SK-N-SH treated with all-trans-retinoic acid at 6 μM for 48 hours (cell line): ENCODE results near the gene MAFB.

Experiments used
- ATAC-seq: fragments of 200-7000 bp; cut with Tn5 transposase; 3 replicates; pipeline ENCODE4 v1.9.1; 2020; ENCODE audit warnings: mild to moderate bottlenecking, moderate library complexity
- ARNTL ChIP-seq: fragments of 450-650 bp; formaldehyde crosslinking; IDR thresholded peaks from 2 replicates; pipeline ENCODE4 v1.5.0; 2020; ENCODE audit warnings: low read depth, mild to moderate bottlenecking, moderate library complexity, borderline replicate concordance
- BACH2 ChIP-seq: fragments of 250-450 bp; sonication (Bioruptor Pico); IDR thresholded peaks from 2 replicates; pipeline ENCODE4 v1.9.0; 2021; ENCODE audit warnings: mild to moderate bottlenecking, borderline replicate concordance
- ESRRG ChIP-seq: fragments of 250-450 bp; sonication (Bioruptor Pico); IDR thresholded peaks from 2 replicates; pipeline ENCODE4 v1.6.1; 2021; ENCODE audit warnings: mild to moderate bottlenecking
- GLIS3 ChIP-seq: fragments of 250-450 bp; sonication (Bioruptor Pico); IDR thresholded peaks from 2 replicates; pipeline ENCODE4 v1.5.0; 2020; ENCODE audit warnings: mild to moderate bottlenecking, moderate library complexity
- OSR1 ChIP-seq: fragments of 250-450 bp; sonication (Bioruptor Pico); IDR thresholded peaks from 2 replicates; pipeline ENCODE4 v1.8.0; 2022; ENCODE audit warnings: moderate library complexity, mild to moderate bottlenecking, inconsistent platforms
- RARB ChIP-seq: fragments of 250-450 bp; sonication (Bioruptor Pico); IDR thresholded peaks from 2 replicates; pipeline ENCODE4 v1.8.0; 2021; ENCODE audit warnings: mild to moderate bottlenecking, moderate library complexity
- TCF4 ChIP-seq: fragments of 250-450 bp; sonication (Bioruptor Pico); IDR thresholded peaks from 2 replicates; pipeline ENCODE4 v1.8.0; 2021; ENCODE audit warnings: mild to moderate bottlenecking, moderate library complexity, borderline replicate concordance
- TSHZ2 ChIP-seq: fragments of 250-450 bp; sonication (Bioruptor Pico); IDR thresholded peaks from 2 replicates; pipeline ENCODE4 v1.5.0; 2020; ENCODE audit warnings: mild to moderate bottlenecking, moderate library complexity
- ZC3H10 ChIP-seq: fragments of 250-450 bp; sonication (Bioruptor Pico); IDR thresholded peaks from 2 replicates; pipeline ENCODE4 v1.5.1; 2021; ENCODE audit warnings: mild to moderate bottlenecking, moderate library complexity
- ZNF565 ChIP-seq: fragments of 450-650 bp; formaldehyde crosslinking; conservative IDR thresholded peaks from 2 replicates; pipeline ENCODE4 v1.5.0; 2020; ENCODE audit warnings: low read depth, mild to moderate bottlenecking, moderate library complexity
- ZNF8 ChIP-seq: fragments of 450-650 bp; formaldehyde crosslinking; IDR thresholded peaks from 2 replicates; pipeline ENCODE4 v1.5.0; 2020; ENCODE audit warnings: mild to moderate bottlenecking, moderate library complexity
- TF ChIP-seq, protein P1 (sequence below): fragments of 250-450 bp; sonication (Bioruptor Pico); IDR thresholded peaks from 2 replicates; pipeline ENCODE4 v1.5.1; 2021; ENCODE audit warnings: mild to moderate bottlenecking, moderate library complexity
- TF ChIP-seq, protein P2 (sequence below): fragments of 250-450 bp; sonication (Bioruptor Pico); IDR thresholded peaks from 2 replicates; pipeline ENCODE4 v1.5.1; 2020; ENCODE audit warnings: low read depth, mild to moderate bottlenecking, moderate library complexity

MAFB gene

DNA sequence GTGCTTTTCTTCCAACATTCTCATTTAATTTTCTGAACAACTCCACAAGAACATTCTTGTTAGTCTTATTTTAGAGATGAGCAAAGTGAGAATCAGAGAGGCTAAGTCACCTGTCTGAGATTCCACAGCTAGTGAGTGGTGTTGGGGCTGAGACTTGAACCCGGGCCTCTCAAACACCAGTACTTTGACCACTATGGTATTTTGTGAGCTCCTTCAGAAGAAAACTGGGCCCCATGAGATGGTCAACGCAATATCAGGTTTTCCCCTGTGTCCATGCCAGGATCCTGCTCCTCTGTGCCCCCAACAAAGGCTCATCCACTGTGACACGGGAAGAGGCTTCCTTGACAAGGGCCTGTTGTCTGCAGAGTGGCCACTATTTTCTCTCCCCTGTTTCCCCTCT is 51.9 kb downstream of the MAFB start:
- no peak for ATAC-seq
- TF ChIP-seq RARB (CRISPR knock-in tag) (no peak), ESRRG (no peak)

- ATAC-seq, result no peak
- TF ChIP-seq OSR1 (no peak), GLIS3 (CRISPR knock-in tag) (no peak), TSHZ2 (CRISPR knock-in tag) (no peak), BACH2 (CRISPR knock-in tag) (no peak), ZC3H10 (CRISPR knock-in tag) (no peak)
- TF ChIP-seq, all 23 proteins: peak for 0
Measured at GRCh38 chr20:40636486-40636885, 52.5 kb downstream of the MAFB start.

- no peak for ATAC-seq
- no peak for TF ChIP-seq TSHZ2 (CRISPR knock-in tag)
- TF ChIP-seq, protein P1, sequence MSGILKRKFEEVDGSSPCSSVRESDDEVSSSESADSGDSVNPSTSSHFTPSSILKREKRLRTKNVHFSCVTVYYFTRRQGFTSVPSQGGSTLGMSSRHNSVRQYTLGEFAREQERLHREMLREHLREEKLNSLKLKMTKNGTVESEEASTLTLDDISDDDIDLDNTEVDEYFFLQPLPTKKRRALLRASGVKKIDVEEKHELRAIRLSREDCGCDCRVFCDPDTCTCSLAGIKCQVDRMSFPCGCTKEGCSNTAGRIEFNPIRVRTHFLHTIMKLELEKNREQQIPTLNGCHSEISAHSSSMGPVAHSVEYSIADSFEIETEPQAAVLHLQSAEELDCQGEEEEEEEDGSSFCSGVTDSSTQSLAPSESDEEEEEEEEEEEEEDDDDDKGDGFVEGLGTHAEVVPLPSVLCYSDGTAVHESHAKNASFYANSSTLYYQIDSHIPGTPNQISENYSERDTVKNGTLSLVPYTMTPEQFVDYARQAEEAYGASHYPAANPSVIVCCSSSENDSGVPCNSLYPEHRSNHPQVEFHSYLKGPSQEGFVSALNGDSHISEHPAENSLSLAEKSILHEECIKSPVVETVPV (CRISPR knock-in tag), result no peak
- TF ChIP-seq RARB (CRISPR knock-in tag), result no peak
- TF ChIP-seq, protein P2, sequence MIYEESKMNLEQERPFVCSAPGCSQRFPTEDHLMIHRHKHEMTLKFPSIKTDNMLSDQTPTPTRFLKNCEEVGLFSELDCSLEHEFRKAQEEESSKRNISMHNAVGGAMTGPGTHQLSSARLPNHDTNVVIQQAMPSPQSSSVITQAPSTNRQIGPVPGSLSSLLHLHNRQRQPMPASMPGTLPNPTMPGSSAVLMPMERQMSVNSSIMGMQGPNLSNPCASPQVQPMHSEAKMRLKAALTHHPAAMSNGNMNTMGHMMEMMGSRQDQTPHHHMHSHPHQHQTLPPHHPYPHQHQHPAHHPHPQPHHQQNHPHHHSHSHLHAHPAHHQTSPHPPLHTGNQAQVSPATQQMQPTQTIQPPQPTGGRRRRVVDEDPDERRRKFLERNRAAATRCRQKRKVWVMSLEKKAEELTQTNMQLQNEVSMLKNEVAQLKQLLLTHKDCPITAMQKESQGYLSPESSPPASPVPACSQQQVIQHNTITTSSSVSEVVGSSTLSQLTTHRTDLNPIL (CRISPR knock-in tag), result no peak
- TF ChIP-seq GLIS3 (CRISPR knock-in tag), result no peak
- TF ChIP-seq ZC3H10 (CRISPR knock-in tag), result no peak
- no peak for TF ChIP-seq ARNTL (CRISPR knock-in tag)
- TF ChIP-seq ZNF565 (CRISPR knock-in tag), result no peak
- no peak for TF ChIP-seq BACH2 (CRISPR knock-in tag)
- TF ChIP-seq ZNF8 (CRISPR knock-in tag), result no peak
- TF ChIP-seq TCF4 (CRISPR knock-in tag), result no peak
- TF ChIP-seq, all 23 proteins: peak for 0
Measured at GRCh38 chr20:40635971-40636370, 53.1 kb downstream of the MAFB start.
